OCI-LY7 (cell line): ENCODE measurements around the gene ZNF462. TPM values are rescaled to one million over a fixed set of nuclear protein-coding genes. Genes with fewer than 3 reads are reported as not detected.

ENCODE experiments used
- BruUV-seq: library from RNA; stranded (reverse); fragments of 400-500 nt; replicated peaks from 2 replicates; lab custom pipeline; 2021; lab: Mats Ljungman, UMichigan
- CTCF ChIA-PET: fragments of 300-600 bp; sonication (Branson Sonifier 250); formaldehyde crosslinking; loops from one replicate; lab custom pipeline; 2022; ENCODE audit warnings: antibody characterized with exemption; ENCODE audit not compliant: unreplicated experiment; lab: Charles Lee
- POLR2A ChIA-PET: fragments of 300-600 bp; sonication (Branson Sonifier 250); formaldehyde crosslinking; loops from one replicate; lab custom pipeline; 2022; ENCODE audit warnings: antibody characterized with exemption; lab: Charles Lee
- DNase-seq: peaks from one replicate; pipeline ENCODE4 v3.0.0-alpha.2; 2015; ENCODE audit warnings: low spot score
- H2AFZ ChIP-seq: fragments of 200-600 bp; sonication (generic), shearing (Covaris generic); 2 replicates; pipeline ENCODE4 v1.6.1; 2014; ENCODE audit warnings: mild to moderate bottlenecking, antibody characterized with exemption, low read length, moderate library complexity
- H3K27ac ChIP-seq: fragments of 200-600 bp; sonication (generic); 2 replicates; pipeline ENCODE4 v1.5.1; 2014; ENCODE audit warnings: mixed run types, low read depth, mild to moderate bottlenecking, moderate library complexity, low read length, inconsistent platforms; ENCODE audit not compliant: poor library complexity, severe bottlenecking
- H3K36me3 ChIP-seq: fragments of 200-600 bp; sonication (generic); 2 replicates; pipeline ENCODE4 v1.6.1; 2014; ENCODE audit warnings: mild to moderate bottlenecking, antibody characterized with exemption, low read length, moderate library complexity, mixed read lengths; ENCODE audit not compliant: insufficient read depth
- H3K4me1 ChIP-seq: fragments of 200-600 bp; sonication (generic); 2 replicates; pipeline ENCODE4 v1.5.1; 2014; ENCODE audit warnings: mild to moderate bottlenecking, low read length; ENCODE audit not compliant: insufficient read depth, poor library complexity, severe bottlenecking
- H3K4me2 ChIP-seq: fragments of 200-600 bp; sonication (generic); 2 replicates; pipeline ENCODE4 v1.6.1; 2014; ENCODE audit warnings: mild to moderate bottlenecking, low read length
- H3K4me3 ChIP-seq: fragments of 200-600 bp; sonication (generic); 2 replicates; pipeline ENCODE4 v1.5.1; 2014; ENCODE audit warnings: mild to moderate bottlenecking, low read depth, low read length; ENCODE audit not compliant: poor library complexity, severe bottlenecking
- H3K79me2 ChIP-seq: fragments of 200-600 bp; sonication (generic); 2 replicates; pipeline ENCODE4 v1.6.1; 2016; ENCODE audit warnings: low read depth, mild to moderate bottlenecking, low read length, moderate library complexity, mixed read lengths; ENCODE audit not compliant: insufficient read depth
- H3K9me2 ChIP-seq: fragments of 200-600 bp; sonication (generic); 2 replicates; pipeline ENCODE4 v1.6.1; 2016; ENCODE audit warnings: mild to moderate bottlenecking, low read length, mixed read lengths; ENCODE audit not compliant: insufficient read depth
- H3K9me3 ChIP-seq: fragments of 200-600 bp; sonication (generic); 2 replicates; pipeline ENCODE4 v1.6.1; 2014; ENCODE audit warnings: mild to moderate bottlenecking, mixed run types, low read length, mixed read lengths
- H4K20me1 ChIP-seq: fragments of 200-600 bp; sonication (generic); 2 replicates; pipeline ENCODE4 v1.6.1; 2014; ENCODE audit warnings: mild to moderate bottlenecking, antibody characterized with exemption, low read length, moderate library complexity, mixed read lengths; ENCODE audit not compliant: insufficient read depth
- EZH2phosphoT487 ChIP-seq: fragments of 200-600 bp; sonication (generic); IDR thresholded peaks from 2 replicates; pipeline ENCODE4 v1.6.1; 2018; ENCODE audit warnings: low read depth, borderline replicate concordance, mild to moderate bottlenecking, mixed run types, antibody characterized with exemption, low read length, moderate library complexity, mixed read lengths
- intact Hi-C: fragments of 100-400 bp; cut with micrococcal nuclease; formaldehyde crosslinking; loops from one replicate; pipeline ENCODE4 v1.10.0; 2022; ENCODE audit not compliant: unreplicated experiment
- total RNA-seq, 2 experiments: library from RNA; depleted of rRNA in 1 of 2; stranded (reverse); fragments of >200 nt in 1 of 2; shearing (Covaris generic) in 1 of 2; gene quantifications; 2 replicates each; pipeline ENCODE4 v1.2.3, GENCODE V29; 2014 to 2022
- TF ChIP-seq, protein P1 (sequence below): fragments of 200-600 bp; sonication (generic); conservative IDR thresholded peaks from 2 replicates; pipeline ENCODE4 v1.5.1; 2014; ENCODE audit warnings: mild to moderate bottlenecking, antibody characterized with exemption, low read length, moderate library complexity, mixed read lengths

The ZNF462 gene
- total RNA-seq, 2 experiments from 2014 or later = 0.88 to 1.1 TPM

DNA sequence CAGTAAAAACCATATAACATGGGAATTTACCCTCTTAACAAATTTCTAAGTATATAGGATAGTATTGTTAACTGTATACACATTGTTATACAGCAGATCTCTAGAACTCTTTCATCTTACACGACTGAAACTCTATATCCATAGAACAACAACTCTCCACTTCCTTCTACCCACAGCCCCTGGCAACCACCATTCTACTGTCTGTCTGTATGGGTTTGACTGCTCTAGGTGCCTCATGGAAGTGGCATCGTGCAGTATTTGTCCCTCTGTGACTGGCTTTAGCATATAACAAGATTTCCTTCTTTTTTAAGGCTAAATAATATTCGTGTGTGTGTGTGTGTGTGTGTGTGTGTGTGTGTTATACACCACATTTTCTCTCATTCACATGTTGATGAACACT lies 100.7 kb downstream of the ZNF462 start:
- H4K20me1 ChIP-seq = no peaks in the 10 kb centered on the region
- H3K27ac ChIP-seq = no peak overlapping the region
- H3K9me2 ChIP-seq = no peaks in the 10 kb centered on the region
- no peaks in the 10 kb centered on the region for H3K36me3 ChIP-seq
- H2AFZ ChIP-seq = no peak overlapping the region
- BruUV-seq = no TSS peak
- H3K4me1 ChIP-seq = no peaks in the 10 kb centered on the region
- H3K79me2 ChIP-seq = no peaks in the 10 kb centered on the region
- TF ChIP-seq, protein P1, sequence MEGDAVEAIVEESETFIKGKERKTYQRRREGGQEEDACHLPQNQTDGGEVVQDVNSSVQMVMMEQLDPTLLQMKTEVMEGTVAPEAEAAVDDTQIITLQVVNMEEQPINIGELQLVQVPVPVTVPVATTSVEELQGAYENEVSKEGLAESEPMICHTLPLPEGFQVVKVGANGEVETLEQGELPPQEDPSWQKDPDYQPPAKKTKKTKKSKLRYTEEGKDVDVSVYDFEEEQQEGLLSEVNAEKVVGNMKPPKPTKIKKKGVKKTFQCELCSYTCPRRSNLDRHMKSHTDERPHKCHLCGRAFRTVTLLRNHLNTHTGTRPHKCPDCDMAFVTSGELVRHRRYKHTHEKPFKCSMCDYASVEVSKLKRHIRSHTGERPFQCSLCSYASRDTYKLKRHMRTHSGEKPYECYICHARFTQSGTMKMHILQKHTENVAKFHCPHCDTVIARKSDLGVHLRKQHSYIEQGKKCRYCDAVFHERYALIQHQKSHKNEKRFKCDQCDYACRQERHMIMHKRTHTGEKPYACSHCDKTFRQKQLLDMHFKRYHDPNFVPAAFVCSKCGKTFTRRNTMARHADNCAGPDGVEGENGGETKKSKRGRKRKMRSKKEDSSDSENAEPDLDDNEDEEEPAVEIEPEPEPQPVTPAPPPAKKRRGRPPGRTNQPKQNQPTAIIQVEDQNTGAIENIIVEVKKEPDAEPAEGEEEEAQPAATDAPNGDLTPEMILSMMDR = no peak
- TF ChIP-seq EZH2phosphoT487 = no peak
- DNase-seq = no peak
- ChIA-PET CTCF (no interaction called here), POLR2A (no interaction called here)
- no peak overlapping the region for H3K4me2 ChIP-seq
- H3K9me3 ChIP-seq = no peaks in the 10 kb centered on the region
- H3K4me3 ChIP-seq = no peak overlapping the region
- intact Hi-C loops = no loop called here

DNA sequence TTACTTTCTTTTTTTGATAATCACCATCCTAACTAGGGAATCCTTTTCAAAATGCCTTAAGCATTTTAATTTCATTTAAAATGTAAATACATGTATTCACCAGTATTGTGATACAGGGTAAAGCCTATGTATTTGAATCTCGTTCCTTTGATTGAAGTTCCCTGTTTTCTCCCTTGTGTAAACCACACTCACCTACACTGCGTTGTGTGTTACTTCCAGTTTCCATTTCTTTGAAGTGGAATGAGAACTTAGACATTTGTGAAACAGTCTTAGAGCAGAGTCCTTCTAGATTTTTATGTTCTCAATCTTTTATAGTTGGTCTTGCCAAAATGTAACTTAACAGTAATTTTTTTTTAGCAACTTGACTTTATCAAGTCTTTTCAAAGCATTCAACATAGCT lies 101.4 kb downstream of the ZNF462 start:
- Histone ChIP-seq H3K4me1 (no peaks in the 10 kb centered on the region), H2AFZ (no peak overlapping the region), H4K20me1 (no peaks in the 10 kb centered on the region), H3K4me3 (no peak overlapping the region), H3K4me2 (no peak overlapping the region), H3K9me2 (no peaks in the 10 kb centered on the region), H3K27ac (no peak overlapping the region), H3K36me3 (no peaks in the 10 kb centered on the region), H3K79me2 (no peaks in the 10 kb centered on the region), H3K9me3 (no peaks in the 10 kb centered on the region)
- TF ChIP-seq EZH2phosphoT487 = no peak
- TF ChIP-seq, protein P1 = no peak
- DNase-seq = no peak
- BruUV-seq = no TSS peak
- intact Hi-C loops = no loop called here
- POLR2A ChIA-PET = no interaction called here
- CTCF ChIA-PET = no interaction called here

DNA sequence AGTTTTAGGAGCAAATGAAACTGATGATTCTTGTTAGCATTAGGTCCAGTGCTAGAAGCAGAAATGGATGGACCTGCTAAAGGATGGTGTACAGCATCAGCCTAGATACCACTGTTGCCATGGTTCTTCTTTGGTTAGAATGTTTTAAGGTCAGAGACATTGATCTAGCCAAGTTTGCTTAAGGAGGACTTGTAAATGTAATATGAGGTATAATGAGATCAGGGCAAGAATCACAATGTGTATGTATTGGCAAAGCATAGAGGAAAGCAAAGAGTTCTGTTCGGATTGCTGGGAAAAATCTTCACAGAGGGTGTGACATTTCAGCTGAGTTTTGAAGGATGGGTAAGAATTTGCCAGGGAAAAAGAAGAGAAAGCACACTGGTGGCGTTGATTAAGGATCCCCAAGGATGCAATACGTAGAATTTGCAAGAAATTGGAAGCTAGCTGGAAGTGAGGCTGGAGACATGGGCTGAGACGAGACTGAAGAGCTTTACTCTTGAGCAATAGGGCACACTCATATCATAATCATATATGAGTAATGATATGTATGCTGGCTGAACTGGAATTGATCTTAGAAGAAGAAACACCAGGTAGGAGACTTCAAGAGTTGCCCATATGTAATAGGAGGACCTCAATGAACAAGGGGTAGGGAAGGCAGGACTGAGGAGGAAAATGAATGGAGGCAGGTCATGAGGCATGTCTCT lies 102.0 kb downstream of the ZNF462 start:
- Histone ChIP-seq H3K4me1 (no peaks in the 10 kb centered on the region), H3K27ac (no peak overlapping the region), H3K9me2 (no peaks in the 10 kb centered on the region), H2AFZ (no peak overlapping the region), H3K9me3 (no peaks in the 10 kb centered on the region), H4K20me1 (no peaks in the 10 kb centered on the region), H3K4me2 (no peak overlapping the region), H3K36me3 (no peaks in the 10 kb centered on the region), H3K79me2 (no peaks in the 10 kb centered on the region), H3K4me3 (no peak overlapping the region)
- CTCF ChIA-PET = no interaction called here
- DNase-seq = no peak
- intact Hi-C loops = no loop called here
- POLR2A ChIA-PET = interaction anchor here (0.6 to 0.9 kb wide), 5 partner anchors 12 to 239 kb away, joined by 3 to 6 read pairs (median 3); no protein-coding TSS in a partner anchor
- TF ChIP-seq EZH2phosphoT487 = no peak
- no TSS peak for BruUV-seq
